ENCODE measurements around the gene WNT3. TPM values are rescaled to one million over a fixed set of nuclear protein-coding genes. Genes with fewer than 3 reads are reported as not detected.
"Not testable (repeated sequence)": the region's sequence is repeated elsewhere in the genome, so short reads cannot be mapped to it uniquely, and the experiment has no call there.

WNT3 gene
- polyA plus RNA-seq, 2 of the 4 experiments (the other 2 are of a cell fraction) = 8.3 to 10.8 TPM

DNA sequence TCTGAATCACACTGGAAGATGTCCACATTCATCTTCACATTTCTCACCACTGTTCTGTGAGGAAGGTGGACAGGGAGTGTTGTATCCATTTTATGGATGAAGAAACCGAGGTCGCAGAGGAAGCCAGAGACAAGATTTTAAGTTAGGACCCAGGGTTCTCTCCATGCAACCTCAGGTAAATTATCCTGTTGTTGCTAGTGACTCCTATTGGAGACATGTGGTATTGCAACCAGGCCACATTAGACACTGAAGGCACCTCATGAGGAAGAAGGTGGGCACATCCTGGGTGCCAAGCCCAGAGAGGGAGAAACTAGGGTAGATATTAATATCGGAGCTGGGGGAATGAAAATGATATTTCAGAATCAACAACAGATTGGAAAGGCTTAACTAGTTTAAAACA, 24.3 kb upstream of the WNT3 start:
- Histone ChIP-seq H3K4me1 (0 out of 3 replicates have a peak, but pooled peaks cover 3% of the 10 kb centered on the region), H3K27ac (no peak overlapping the region), H3K9me3 (peaks cover 19% of the 10 kb centered on the region), H3K4me2 (no peak overlapping the region), H3K4me3 (no peak overlapping the region)
- FAIRE-seq (no peak), DNase-seq (ENCODE audit: low read depth in 1 of 2, low spot score in 1 of 2) (peak in 1 of 2 experiments; percentile 49), ATAC-seq (no peak)
- CTCF ChIA-PET = interaction anchor here (0.5 to 3.9 kb wide), 38 partner anchors 9 to 126 kb away, joined by 3 to 65 read pairs (median 6); partner anchors contain the start of gene WNT9B
- WGBS (ENCODE audit: missing lambda C conversion rate) = 62% methylated on average over 3 of the region's 3 CpGs
- POLR2A ChIA-PET = no interaction called here
- TF ChIP-seq FOXS1 (CRISPR knock-in tag; IDR thresholded peaks at IDR 0.05) (0 out of 2 replicates have a peak, but pooled peaks have one; percentile 42), KDM5A (IDR thresholded peaks at IDR 0.05) (no peak), EHF (CRISPR knock-in tag; IDR thresholded peaks at IDR 0.05) (0 out of 2 replicates have a peak, but pooled peaks have one; percentile 46), CHD4 (IDR thresholded peaks at IDR 0.05; ENCODE audit: borderline replicate concordance) (0 out of 2 replicates have a peak, but pooled peaks have one; percentile 57)
- TF ChIP-seq, protein P1, sequence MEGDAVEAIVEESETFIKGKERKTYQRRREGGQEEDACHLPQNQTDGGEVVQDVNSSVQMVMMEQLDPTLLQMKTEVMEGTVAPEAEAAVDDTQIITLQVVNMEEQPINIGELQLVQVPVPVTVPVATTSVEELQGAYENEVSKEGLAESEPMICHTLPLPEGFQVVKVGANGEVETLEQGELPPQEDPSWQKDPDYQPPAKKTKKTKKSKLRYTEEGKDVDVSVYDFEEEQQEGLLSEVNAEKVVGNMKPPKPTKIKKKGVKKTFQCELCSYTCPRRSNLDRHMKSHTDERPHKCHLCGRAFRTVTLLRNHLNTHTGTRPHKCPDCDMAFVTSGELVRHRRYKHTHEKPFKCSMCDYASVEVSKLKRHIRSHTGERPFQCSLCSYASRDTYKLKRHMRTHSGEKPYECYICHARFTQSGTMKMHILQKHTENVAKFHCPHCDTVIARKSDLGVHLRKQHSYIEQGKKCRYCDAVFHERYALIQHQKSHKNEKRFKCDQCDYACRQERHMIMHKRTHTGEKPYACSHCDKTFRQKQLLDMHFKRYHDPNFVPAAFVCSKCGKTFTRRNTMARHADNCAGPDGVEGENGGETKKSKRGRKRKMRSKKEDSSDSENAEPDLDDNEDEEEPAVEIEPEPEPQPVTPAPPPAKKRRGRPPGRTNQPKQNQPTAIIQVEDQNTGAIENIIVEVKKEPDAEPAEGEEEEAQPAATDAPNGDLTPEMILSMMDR (IDR thresholded peaks at IDR 0.05) = peak; percentile 40; the same call in 2 of the 3 replicates
- TF ChIP-seq, protein P2, sequence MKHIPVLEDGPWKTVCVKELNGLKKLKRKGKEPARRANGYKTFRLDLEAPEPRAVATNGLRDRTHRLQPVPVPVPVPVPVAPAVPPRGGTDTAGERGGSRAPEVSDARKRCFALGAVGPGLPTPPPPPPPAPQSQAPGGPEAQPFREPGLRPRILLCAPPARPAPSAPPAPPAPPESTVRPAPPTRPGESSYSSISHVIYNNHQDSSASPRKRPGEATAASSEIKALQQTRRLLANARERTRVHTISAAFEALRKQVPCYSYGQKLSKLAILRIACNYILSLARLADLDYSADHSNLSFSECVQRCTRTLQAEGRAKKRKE (CRISPR knock-in tag; IDR thresholded peaks at IDR 0.05; ENCODE audit: low read depth) = no peak

DNA sequence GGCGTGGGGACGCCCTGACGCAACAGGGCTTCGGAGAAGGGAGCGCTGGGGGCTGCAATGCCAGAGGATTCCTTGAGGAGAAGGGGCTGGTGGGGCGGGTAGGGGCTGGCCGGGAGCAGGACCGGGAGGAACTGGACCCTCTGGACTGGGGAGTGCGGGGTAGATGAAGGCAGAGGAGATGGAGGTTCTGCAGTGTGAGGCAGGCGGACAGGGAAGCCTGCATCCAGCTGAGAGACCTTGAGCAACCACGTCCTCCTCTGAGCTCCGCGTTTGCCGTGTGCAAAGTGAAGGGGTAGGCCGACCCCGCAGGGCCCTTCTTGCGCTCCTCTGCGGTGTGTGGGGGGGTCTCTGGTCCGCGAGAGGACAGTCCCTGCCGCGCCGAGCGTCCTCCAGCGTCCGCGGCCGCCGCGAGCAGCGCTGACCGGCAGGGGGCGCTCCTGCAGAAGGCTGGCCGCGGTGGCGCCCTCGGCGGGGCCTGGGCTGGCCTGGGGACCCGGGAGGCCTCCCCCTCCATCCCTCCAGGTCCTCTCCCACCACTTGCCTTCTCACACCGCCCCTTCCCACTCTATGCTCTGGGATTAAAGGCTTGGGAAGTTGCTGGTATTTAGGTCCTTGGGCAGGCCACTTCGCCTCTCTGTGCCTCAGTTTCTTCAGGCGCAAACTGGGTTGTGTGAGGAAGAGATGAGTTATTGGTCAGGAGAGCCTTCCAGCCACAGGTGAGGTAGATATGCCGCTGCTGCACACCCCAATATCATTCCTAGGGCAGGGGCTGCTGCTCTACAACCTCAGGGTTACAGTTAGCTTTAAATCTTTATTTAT, 23.3 kb upstream of the WNT3 start:
- DNase-seq (ENCODE audit: low read depth in 1 of 2, low spot score in 1 of 2) = peak in 1 of 2 experiments; percentile 54
- no peak for FAIRE-seq
- Histone ChIP-seq H3K27ac (no peak overlapping the region), H3K4me1 (0 out of 3 replicates have a peak, but pooled peaks cover 3% of the 10 kb centered on the region), H3K4me2 (peak overlapping the region; percentile 80), H3K4me3 (peak overlapping the region; percentile 24; the same call in 2 of the 3 replicates), H3K9me3 (peaks cover 19% of the 10 kb centered on the region)
- ATAC-seq = peak; percentile 79 to 87
- POLR2A ChIA-PET = no interaction called here
- 22% methylated on average over 42 of the region's 43 CpGs for WGBS (ENCODE audit: missing lambda C conversion rate)
- TF ChIP-seq EHF (CRISPR knock-in tag; IDR thresholded peaks at IDR 0.05) (no peak), SMC3 (IDR thresholded peaks at IDR 0.05) (peak; percentile 85), KDM1A (IDR thresholded peaks at IDR 0.05; ENCODE audit: low read depth) (no peak), RAD21 (conservative IDR thresholded peaks at IDR 0.05 in 1 of 2, IDR thresholded peaks at IDR 0.05 in 1 of 2) (peak; percentile 57 to 78; a peak in 4 of 5 replicates)
- TF ChIP-seq, protein P1 (IDR thresholded peaks at IDR 0.05) = peak; percentile 94
- CTCF ChIA-PET = interaction anchor here (0.5 to 3.9 kb wide), 58 partner anchors 8 to 661 kb away, joined by 3 to 65 read pairs (median 4); partner anchors contain the start of gene WNT9B

DNA sequence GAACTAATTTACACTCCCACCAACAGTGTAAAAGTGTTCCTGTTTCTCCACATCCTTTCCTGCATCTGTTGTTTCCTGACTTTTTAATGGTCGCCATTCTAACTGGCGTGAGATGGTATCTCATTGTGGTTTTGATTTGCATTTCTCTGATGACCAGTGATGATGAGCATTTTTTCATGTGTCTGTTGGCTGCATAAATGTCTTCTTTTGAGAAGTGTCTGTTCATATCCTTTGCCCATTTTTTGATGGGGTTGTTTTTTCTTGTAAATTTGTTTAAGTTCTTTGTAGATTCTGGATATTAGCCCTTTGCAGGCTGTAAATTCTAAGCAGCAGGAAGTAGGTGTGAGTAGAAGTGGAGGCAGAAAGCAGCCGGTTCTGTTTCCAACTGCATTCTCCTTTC, 22.1 kb upstream of the WNT3 start:
- H3K27ac ChIP-seq; H3K4me1 ChIP-seq; DNase-seq (ENCODE audit: low read depth in 1 of 2, low spot score in 1 of 2); ATAC-seq; H3K4me2 ChIP-seq; POLR2A ChIA-PET; FAIRE-seq; H3K4me3 ChIP-seq: not testable (repeated sequence)
- WGBS (ENCODE audit: missing lambda C conversion rate) = 66% methylated on average over 3 of the region's 3 CpGs
- peaks cover 19% of the 10 kb centered on the region for H3K9me3 ChIP-seq
- CTCF ChIA-PET = interaction anchor here (1.0 to 10.9 kb wide), 17 partner anchors 9 to 160 kb away, joined by 3 to 138 read pairs (median 8); no protein-coding TSS in a partner anchor

DNA sequence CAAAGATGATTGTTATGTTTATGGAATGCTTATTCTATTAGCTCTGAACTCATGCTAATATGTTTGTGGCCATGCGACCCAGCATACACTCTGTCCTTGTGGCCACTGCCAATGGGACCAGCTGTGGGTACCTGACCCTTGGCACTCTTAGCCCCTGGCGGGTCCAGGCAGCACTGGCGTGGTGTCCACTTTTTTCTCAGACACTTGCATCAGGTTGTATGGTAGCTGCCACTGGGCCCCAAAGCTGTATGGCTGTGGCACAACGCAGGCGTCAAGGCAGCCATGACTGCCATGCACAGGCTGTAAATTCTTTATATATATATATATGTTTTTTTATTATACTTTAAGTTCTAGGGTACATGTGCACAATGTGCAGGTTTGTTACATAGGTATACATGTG, 20.7 kb upstream of the WNT3 start:
- WGBS (ENCODE audit: missing lambda C conversion rate) = 60% methylated on average over 5 of the region's 5 CpGs
- Histone ChIP-seq H3K9me3 (peaks cover 19% of the 10 kb centered on the region), H3K4me2 (no peak overlapping the region), H3K4me3 (no peak overlapping the region), H3K4me1 (0 out of 3 replicates have a peak, but pooled peaks cover 3% of the 10 kb centered on the region), H3K27ac (no peak overlapping the region)
- ChIA-PET CTCF (interaction anchor here (0.7 to 10.9 kb wide), 7 partner anchors 9 to 161 kb away, joined by 3 to 138 read pairs (median 3); partner anchors contain the start of gene WNT9B), POLR2A (no interaction called here)
- DNase-seq (ENCODE audit: low read depth in 1 of 2, low spot score in 1 of 2) = no peak
- no peak for FAIRE-seq
- no peak for TF ChIP-seq NFE2L2 (conservative IDR thresholded peaks at IDR 0.05; ENCODE audit: low read length)
- TF ChIP-seq JUN (IDR thresholded peaks at IDR 0.05) = no peak
- TF ChIP-seq KDM1A (IDR thresholded peaks at IDR 0.05; ENCODE audit: low read depth) = no peak
- ATAC-seq = no peak

Measured in A549 (cell line).